Transverse colon (tissue), 4 donors: Measurements from ENCODE around the gene GAREM1.

Experiments used
- CTCF ChIP-seq, 5 experiments: fragments of 200-600 bp in 3 of 5; fragments of 450-650 bp in 2 of 5; sonication (generic) in 3 of 5; IDR thresholded peaks; 1 replicate in 2 of 5; 2 replicates in 3 of 5; pipeline ENCODE4 v1.5.1; 2016 to 2017; ENCODE audit warnings: antibody characterized with exemption in 5 of 5, inconsistent platforms in 3 of 5, mild to moderate bottlenecking in 2 of 5, moderate library complexity in 1 of 5
- EP300 ChIP-seq: sonication (generic); formaldehyde crosslinking; IDR thresholded peaks from one replicate; pipeline ENCODE4 v1.6.1; 2017; ENCODE audit warnings: antibody characterized with exemption, low read depth
- POLR2A ChIP-seq: fragments of 450-650 bp; IDR thresholded peaks from one replicate; pipeline ENCODE4 v1.6.1; 2016; ENCODE audit warnings: antibody characterized with exemption, mild to moderate bottlenecking, moderate library complexity
- POLR2AphosphoS5 ChIP-seq, 3 donors: sonication (generic); formaldehyde crosslinking; IDR thresholded peaks; one replicate each; pipeline ENCODE4 v1.6.1; 2016; ENCODE audit warnings: antibody characterized with exemption in 3 of 3

- TF ChIP-seq CTCF (IDR thresholded peaks at IDR 0.05): no peak
- no peak for TF ChIP-seq POLR2AphosphoS5 (IDR thresholded peaks at IDR 0.05)
- TF ChIP-seq POLR2A: no peak
- no peak for TF ChIP-seq EP300
Observed at GRCh38 chr18:32478317-32478716, 7.6 kb upstream of the GAREM1 start.
